Loucy (cell line): ENCODE results near the gene MIPEP.

Experiments
- H2AFZ ChIP-seq: fragments of 200-600 bp; sonication (generic); 2 replicates; pipeline ENCODE4 v1.6.0; 2016; ENCODE audit warnings: antibody characterized with exemption, mild to moderate bottlenecking, low read length, moderate library complexity
- H3F3A ChIP-seq: fragments of 200-600 bp; 2 replicates; pipeline ENCODE4 v1.6.0; 2016; ENCODE audit warnings: antibody characterized with exemption, low read depth, mild to moderate bottlenecking
- H3K27me3 ChIP-seq: fragments of 200-600 bp; sonication (generic); 2 replicates; pipeline ENCODE4 v1.6.1; 2014; ENCODE audit warnings: low read length, mild to moderate bottlenecking; ENCODE audit not compliant: insufficient read depth, poor library complexity, severe bottlenecking
- H3K36me3 ChIP-seq: fragments of 200-600 bp; sonication (generic); 2 replicates; pipeline ENCODE4 v1.6.1; 2016; ENCODE audit warnings: low read length; ENCODE audit not compliant: insufficient read depth
- H3K4me1 ChIP-seq: fragments of 200-600 bp; sonication (generic); 2 replicates; pipeline ENCODE4 v1.5.1; 2014; ENCODE audit warnings: low read length, mild to moderate bottlenecking; ENCODE audit not compliant: insufficient read depth, poor library complexity, severe bottlenecking
- H3K4me2 ChIP-seq: fragments of 200-600 bp; sonication (generic); 2 replicates; pipeline ENCODE4 v1.6.0; 2014; ENCODE audit warnings: antibody characterized with exemption, low read length, low read depth, mild to moderate bottlenecking; ENCODE audit not compliant: poor library complexity, severe bottlenecking
- H3K4me3 ChIP-seq: fragments of 200-600 bp; sonication (generic); 2 replicates; pipeline ENCODE4 v1.5.1; 2014; ENCODE audit warnings: low read length, mild to moderate bottlenecking, mixed read lengths; ENCODE audit not compliant: poor library complexity, severe bottlenecking
- H3K79me2 ChIP-seq: fragments of 200-600 bp; sonication (generic); 2 replicates; pipeline ENCODE4 v1.6.1; 2014; ENCODE audit warnings: low read length; ENCODE audit not compliant: insufficient read depth
- H3K9ac ChIP-seq: fragments of 200-600 bp; sonication (generic); 2 replicates; pipeline ENCODE4 v1.6.0; 2014; ENCODE audit warnings: mild to moderate bottlenecking, low read depth, low read length, moderate library complexity; ENCODE audit not compliant: poor library complexity, severe bottlenecking
- H3K9me2 ChIP-seq: fragments of 200-600 bp; sonication (generic); replicated peaks from 2 replicates; pipeline ENCODE4 v1.6.1; 2016; ENCODE audit warnings: low read depth, low read length, mixed read lengths
- H3K9me3 ChIP-seq: fragments of 200-600 bp; sonication (generic); 2 replicates; pipeline ENCODE4 v1.6.1; 2014; ENCODE audit warnings: mild to moderate bottlenecking, antibody characterized with exemption, low read length, low read depth; ENCODE audit not compliant: insufficient read depth
- H4K20me1 ChIP-seq: fragments of 200-600 bp; sonication (generic); 2 replicates; pipeline ENCODE4 v1.6.0; 2014; ENCODE audit warnings: antibody characterized with exemption, low read length, mild to moderate bottlenecking; ENCODE audit not compliant: insufficient read depth, poor library complexity, severe bottlenecking
- CTCF ChIP-seq: fragments of 200-600 bp; sonication (generic); conservative IDR thresholded peaks from 2 replicates; pipeline ENCODE4 v1.5.1; 2014; ENCODE audit warnings: mild to moderate bottlenecking, antibody characterized with exemption, low read length
- EZH2phosphoT487 ChIP-seq: fragments of 200-600 bp; IDR thresholded peaks from 2 replicates; pipeline ENCODE4 v1.6.1; 2018; ENCODE audit warnings: antibody characterized with exemption, mild to moderate bottlenecking, moderate library complexity, borderline replicate concordance

Gene MIPEP

GRCh38 chr13:23822252-23822824, 66.9 kb downstream of the MIPEP start:
- H3K9me2 ChIP-seq = no peaks in the 10 kb centered on the region
- TF ChIP-seq CTCF (no peak), EZH2phosphoT487 (no peak)
- peaks cover 13% of the 10 kb centered on the region for H3K4me1 ChIP-seq

GRCh38 chr13:23820530-23820929, 68.7 kb downstream of the MIPEP start:
- Histone ChIP-seq H3F3A (no peaks in the 10 kb centered on the region), H2AFZ (no peak overlapping the region), H3K27me3 (no peaks in the 10 kb centered on the region), H3K4me2 (no peak overlapping the region), H4K20me1 (no peaks in the 10 kb centered on the region), H3K4me1 (peaks cover 17% of the 10 kb centered on the region), H3K9me3 (no peaks in the 10 kb centered on the region), H3K36me3 (no peaks in the 10 kb centered on the region), H3K4me3 (no peak overlapping the region), H3K9ac (no peak overlapping the region), H3K79me2 (no peaks in the 10 kb centered on the region), H3K9me2 (no peaks in the 10 kb centered on the region)
- TF ChIP-seq CTCF (no peak), EZH2phosphoT487 (no peak)

More at GRCh38 chr13:23822252-23822824, 66.9 kb downstream of the MIPEP start:
- H3K36me3 ChIP-seq = no peaks in the 10 kb centered on the region
- no peak overlapping the region for H3K4me3 ChIP-seq
- no peaks in the 10 kb centered on the region for H3F3A ChIP-seq
- H3K79me2 ChIP-seq = no peaks in the 10 kb centered on the region
- H2AFZ ChIP-seq = no peak overlapping the region
- H3K9me3 ChIP-seq = no peaks in the 10 kb centered on the region
- H4K20me1 ChIP-seq = no peaks in the 10 kb centered on the region
- H3K4me2 ChIP-seq = no peak overlapping the region
- no peaks in the 10 kb centered on the region for H3K27me3 ChIP-seq
- H3K9ac ChIP-seq = no peak overlapping the region

GRCh38 chr13:23817830-23818229, 71.4 kb downstream of the MIPEP start:
- Histone ChIP-seq H2AFZ (no peak overlapping the region), H3K9me3 (no peaks in the 10 kb centered on the region), H3K4me2 (peak overlapping the region; percentile 26), H4K20me1 (no peaks in the 10 kb centered on the region), H3K79me2 (no peaks in the 10 kb centered on the region), H3K9me2 (no peaks in the 10 kb centered on the region), H3K36me3 (no peaks in the 10 kb centered on the region), H3F3A (no peaks in the 10 kb centered on the region), H3K9ac (no peak overlapping the region), H3K4me1 (peaks cover 17% of the 10 kb centered on the region), H3K27me3 (no peaks in the 10 kb centered on the region), H3K4me3 (no peak overlapping the region)
- TF ChIP-seq EZH2phosphoT487 (no peak), CTCF (no peak)
